ENCODE results near the gene EMX1. TPM values are rescaled to one million over a fixed set of nuclear protein-coding genes. Genes with fewer than 3 reads are reported as not detected.
A peak's percentile ranks its signal among the peaks of the same experiment; 100 is the strongest.

EMX1 gene
- total and polyA plus RNA-seq, 2 of the 13 experiments (the other 11 are each of a cell fraction or from before 2014, with no cell fraction given), result 0.62 to 4.9 TPM

GRCh38 chr2:72888438-72889202 is 28.7 kb upstream of the EMX1 start (continued):
- TF ChIP-seq XBP1 (CRISPR knock-in tag; IDR thresholded peaks at IDR 0.05), result no peak
- TF ChIP-seq GPN1 (CRISPR knock-in tag; IDR thresholded peaks at IDR 0.05; ENCODE audit: borderline replicate concordance), result no peak; the same call in 1 of the 2 replicates
- TF ChIP-seq NFKB2 (CRISPR knock-in tag; IDR thresholded peaks at IDR 0.05; ENCODE audit: borderline replicate concordance), result no peak
- TF ChIP-seq ZNF160 (CRISPR knock-in tag; IDR thresholded peaks at IDR 0.05), result no peak
- TF ChIP-seq GZF1 (CRISPR knock-in tag; IDR thresholded peaks at IDR 0.05), result no peak
- TF ChIP-seq ZNF17 (CRISPR knock-in tag; IDR thresholded peaks at IDR 0.05), result no peak
- no peak for TF ChIP-seq ADNP (CRISPR knock-in tag; IDR thresholded peaks at IDR 0.05)
- no peak for TF ChIP-seq DPF2 (CRISPR knock-in tag; IDR thresholded peaks at IDR 0.05; ENCODE audit: borderline replicate concordance, low read depth)
- no peak; the same call in 1 of the 2 replicates for TF ChIP-seq RAD21 (CRISPR knock-in tag; IDR thresholded peaks at IDR 0.05)
- TF ChIP-seq ZNF280D (CRISPR knock-in tag; IDR thresholded peaks at IDR 0.05), result no peak
- TF ChIP-seq ZZZ3 (CRISPR knock-in tag; IDR thresholded peaks at IDR 0.05; ENCODE audit: borderline replicate concordance), result no peak
- TF ChIP-seq CENPT (CRISPR knock-in tag; IDR thresholded peaks at IDR 0.05; ENCODE audit: low read depth), result no peak
- TF ChIP-seq NBN (conservative IDR thresholded peaks at IDR 0.05), result no peak
- TF ChIP-seq, protein P1, sequence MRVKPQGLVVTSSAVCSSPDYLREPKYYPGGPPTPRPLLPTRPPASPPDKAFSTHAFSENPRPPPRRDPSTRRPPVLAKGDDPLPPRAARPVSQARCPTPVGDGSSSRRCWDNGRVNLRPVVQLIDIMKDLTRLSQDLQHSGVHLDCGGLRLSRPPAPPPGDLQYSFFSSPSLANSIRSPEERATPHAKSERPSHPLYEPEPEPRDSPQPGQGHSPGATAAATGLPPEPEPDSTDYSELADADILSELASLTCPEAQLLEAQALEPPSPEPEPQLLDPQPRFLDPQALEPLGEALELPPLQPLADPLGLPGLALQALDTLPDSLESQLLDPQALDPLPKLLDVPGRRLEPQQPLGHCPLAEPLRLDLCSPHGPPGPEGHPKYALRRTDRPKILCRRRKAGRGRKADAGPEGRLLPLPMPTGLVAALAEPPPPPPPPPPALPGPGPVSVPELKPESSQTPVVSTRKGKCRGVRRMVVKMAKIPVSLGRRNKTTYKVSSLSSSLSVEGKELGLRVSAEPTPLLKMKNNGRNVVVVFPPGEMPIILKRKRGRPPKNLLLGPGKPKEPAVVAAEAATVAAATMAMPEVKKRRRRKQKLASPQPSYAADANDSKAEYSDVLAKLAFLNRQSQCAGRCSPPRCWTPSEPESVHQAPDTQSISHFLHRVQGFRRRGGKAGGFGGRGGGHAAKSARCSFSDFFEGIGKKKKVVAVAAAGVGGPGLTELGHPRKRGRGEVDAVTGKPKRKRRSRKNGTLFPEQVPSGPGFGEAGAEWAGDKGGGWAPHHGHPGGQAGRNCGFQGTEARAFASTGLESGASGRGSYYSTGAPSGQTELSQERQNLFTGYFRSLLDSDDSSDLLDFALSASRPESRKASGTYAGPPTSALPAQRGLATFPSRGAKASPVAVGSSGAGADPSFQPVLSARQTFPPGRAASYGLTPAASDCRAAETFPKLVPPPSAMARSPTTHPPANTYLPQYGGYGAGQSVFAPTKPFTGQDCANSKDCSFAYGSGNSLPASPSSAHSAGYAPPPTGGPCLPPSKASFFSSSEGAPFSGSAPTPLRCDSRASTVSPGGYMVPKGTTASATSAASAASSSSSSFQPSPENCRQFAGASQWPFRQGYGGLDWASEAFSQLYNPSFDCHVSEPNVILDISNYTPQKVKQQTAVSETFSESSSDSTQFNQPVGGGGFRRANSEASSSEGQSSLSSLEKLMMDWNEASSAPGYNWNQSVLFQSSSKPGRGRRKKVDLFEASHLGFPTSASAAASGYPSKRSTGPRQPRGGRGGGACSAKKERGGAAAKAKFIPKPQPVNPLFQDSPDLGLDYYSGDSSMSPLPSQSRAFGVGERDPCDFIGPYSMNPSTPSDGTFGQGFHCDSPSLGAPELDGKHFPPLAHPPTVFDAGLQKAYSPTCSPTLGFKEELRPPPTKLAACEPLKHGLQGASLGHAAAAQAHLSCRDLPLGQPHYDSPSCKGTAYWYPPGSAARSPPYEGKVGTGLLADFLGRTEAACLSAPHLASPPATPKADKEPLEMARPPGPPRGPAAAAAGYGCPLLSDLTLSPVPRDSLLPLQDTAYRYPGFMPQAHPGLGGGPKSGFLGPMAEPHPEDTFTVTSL (CRISPR knock-in tag; IDR thresholded peaks at IDR 0.05; ENCODE audit: borderline replicate concordance), result peak; percentile 51; the same call in 1 of the 2 replicates
- TF ChIP-seq IRF9 (CRISPR knock-in tag; IDR thresholded peaks at IDR 0.05; ENCODE audit: borderline replicate concordance), result no peak
- no peak for TF ChIP-seq ZNF776 (CRISPR knock-in tag; IDR thresholded peaks at IDR 0.05)
- no peak for TF ChIP-seq ZBTB49 (CRISPR knock-in tag; IDR thresholded peaks at IDR 0.05; ENCODE audit: borderline replicate concordance)

All from HepG2 (cell line).